CD14-positive monocyte (primary cell): ENCODE data around the gene PAX7. TPM values are rescaled to one million over a fixed set of nuclear protein-coding genes. Genes with fewer than 3 reads are reported as not detected.

Experiments used
- DNase-seq, 3 donors: peaks; one replicate each; pipeline ENCODE4 v3.0.0-alpha.2; 2011 to 2022
- H2AFZ ChIP-seq: 2 replicates; pipeline ENCODE4 v1.6.0; 2012; ENCODE audit warnings: mild to moderate bottlenecking, low read depth, low read length, inconsistent platforms; ENCODE audit not compliant: insufficient read depth, poor library complexity, severe bottlenecking
- H3K27ac ChIP-seq, 2 donors: 1 replicate in 1 of 2; 2 replicates in 1 of 2; pipeline ENCODE4 v1.5.1; 2012 to 2013; ENCODE audit warnings: low read length in 2 of 2, control low read depth in 1 of 2, inconsistent platforms in 1 of 2, low read depth in 1 of 2, mild to moderate bottlenecking in 1 of 2
- H3K27me3 ChIP-seq, 2 donors: one replicate each; pipeline versions ENCODE4 v1.6.0 to v1.6.1; 2011 to 2013; ENCODE audit warnings: low read length in 2 of 2; ENCODE audit not compliant: control insufficient read depth in 2 of 2, insufficient read depth in 2 of 2
- H3K36me3 ChIP-seq, 2 donors: replicated peaks in 1 of 2; 1 replicate in 1 of 2; 2 replicates in 1 of 2; pipeline versions ENCODE4 v1.5.1 to v1.6.1; 2012 to 2013; ENCODE audit warnings: low read length in 2 of 2, control low read depth in 1 of 2, inconsistent platforms in 1 of 2, mild to moderate bottlenecking in 1 of 2; ENCODE audit not compliant: insufficient read depth in 2 of 2, control insufficient read depth in 1 of 2
- H3K4me1 ChIP-seq, 2 donors: 1 replicate in 1 of 2; 2 replicates in 1 of 2; pipeline versions ENCODE4 v1.5.1 to v1.6.1; 2012 to 2013; ENCODE audit warnings: low read length in 2 of 2, control low read depth in 1 of 2, inconsistent platforms in 1 of 2, mild to moderate bottlenecking in 1 of 2, moderate library complexity in 1 of 2; ENCODE audit not compliant: insufficient read depth in 2 of 2, control insufficient read depth in 1 of 2
- H3K4me2 ChIP-seq: replicated peaks from 2 replicates; pipeline ENCODE3; 2012; ENCODE audit warnings: low read length, moderate library complexity, mild to moderate bottlenecking; ENCODE audit not compliant: poor library complexity, severe bottlenecking; ENCODE audit errors: extremely low read depth
- H3K4me3 ChIP-seq, 3 experiments: fragments of 200-600 bp in 1 of 3; sonication (generic) in 1 of 3; replicated peaks in 1 of 3; 1 replicate in 2 of 3; 2 replicates in 1 of 3; pipeline ENCODE4 v1.5.1; 2011 to 2013; ENCODE audit warnings: low read length in 3 of 3, mild to moderate bottlenecking in 3 of 3, control low read depth in 2 of 3, low read depth in 2 of 3, inconsistent platforms in 1 of 3, moderate library complexity in 1 of 3
- H3K79me2 ChIP-seq: 2 replicates; pipeline ENCODE4 v1.6.0; 2012; ENCODE audit warnings: mild to moderate bottlenecking, control low read depth, inconsistent platforms, low read length, moderate library complexity; ENCODE audit not compliant: insufficient read depth
- H3K9ac ChIP-seq: 2 replicates; pipeline ENCODE4 v1.6.0; 2017; ENCODE audit warnings: low read length, mild to moderate bottlenecking; ENCODE audit not compliant: insufficient read depth, poor library complexity, severe bottlenecking
- H3K9me3 ChIP-seq, 2 donors: replicated peaks in 1 of 2; 1 replicate in 1 of 2; 2 replicates in 1 of 2; pipeline versions ENCODE4 v1.5.1 to v1.6.1; 2012 to 2013; ENCODE audit warnings: low read length in 2 of 2, control low read depth in 1 of 2; ENCODE audit not compliant: control insufficient read depth in 1 of 2, insufficient read depth in 1 of 2
- H4K20me1 ChIP-seq: 2 replicates; pipeline ENCODE4 v1.6.0; 2012; ENCODE audit warnings: mild to moderate bottlenecking, low read length, control low read depth, moderate library complexity; ENCODE audit not compliant: insufficient read depth
- H3K27ac Mint-ChIP-seq, 7 donors: one replicate each; pipeline ENCODE4 v1.8.0; 2020; ENCODE audit warnings: mild to moderate bottlenecking in 7 of 7, mixed read lengths in 7 of 7, moderate library complexity in 6 of 7, inconsistent platforms in 2 of 7
- H3K27me3 Mint-ChIP-seq, 3 donors: one replicate each; pipeline ENCODE4 v1.8.0; 2021 to 2022; ENCODE audit warnings: low read depth in 3 of 3, mild to moderate bottlenecking in 3 of 3, mixed read lengths in 3 of 3, moderate library complexity in 3 of 3, inconsistent platforms in 1 of 3
- H3K36me3 Mint-ChIP-seq, 2 donors: one replicate each; pipeline ENCODE4 v1.8.0; 2020; ENCODE audit warnings: mixed read lengths in 2 of 2, inconsistent platforms in 1 of 2, mild to moderate bottlenecking in 1 of 2
- H3K4me1 Mint-ChIP-seq: one replicate; pipeline ENCODE4 v1.8.0; 2020; ENCODE audit warnings: mild to moderate bottlenecking, mixed read lengths
- H3K4me3 Mint-ChIP-seq, 2 donors: one replicate each; pipeline ENCODE4 v1.8.0; 2020; ENCODE audit warnings: mild to moderate bottlenecking in 2 of 2, mixed read lengths in 2 of 2, moderate library complexity in 1 of 2
- H3K9me3 Mint-ChIP-seq, 7 donors: one replicate each; pipeline ENCODE4 v1.8.0; 2020 to 2022; ENCODE audit warnings: mixed read lengths in 7 of 7, mild to moderate bottlenecking in 6 of 7, moderate library complexity in 6 of 7, inconsistent platforms in 2 of 7
- CTCF ChIP-seq: fragments of 200-600 bp; IDR thresholded peaks from one replicate; pipeline ENCODE4 v1.8.0; 2022; ENCODE audit warnings: antibody characterized with exemption, mild to moderate bottlenecking
- WGBS: methylation state at CpG from one replicate; pipeline ENCODE4 v1.1.5; 2013; ENCODE audit warnings: missing lambda C conversion rate; ENCODE audit not compliant: insufficient coverage; 5-methylcytosine and 5-hydroxymethylcytosine counted together
- intact Hi-C, 2 donors: fragments of 100-400 bp; cut with micrococcal nuclease; formaldehyde crosslinking; loops; one replicate each; pipeline versions ENCODE4 v1.15.0 to v1.15.1; 2023
- polyA plus RNA-seq, 3 donors: library from polyadenylated mRNA; depleted of rRNA in 1 of 3; unstranded in 2 of 3; stranded (reverse) in 1 of 3; fragments of 300-500 nt in 2 of 3; fragments of >200 nt in 1 of 3; fragmentation: Illumina TruSeq in 2 of 3; gene quantifications; 1 replicate in 2 of 3; 2 replicates in 1 of 3; pipeline ENCODE4 v1.2.3, GENCODE V29; 2012 to 2021

Gene PAX7
- polyA plus RNA-seq, 3 donors, result not detected

GRCh38 chr1:18636596-18637508 is 6.2 kb downstream of the PAX7 start:
- Histone ChIP-seq H3K27me3 (peaks cover 91 to 99% of the 10 kb centered on the region in 2 donors), H3K9ac (no peak overlapping the region), H3K27ac (no peak overlapping the region), H3K79me2 (no peaks in the 10 kb centered on the region), H3K4me3 (no peak overlapping the region), H3K36me3 (no peaks in the 10 kb centered on the region), H4K20me1 (no peaks in the 10 kb centered on the region), H3K4me1 (no peaks in the 10 kb centered on the region), H3K9me3 (peaks cover 0 to 61% of the 10 kb centered on the region in 2 donors), H3K4me2 (no peak overlapping the region), H2AFZ (no peak overlapping the region)
- TF ChIP-seq CTCF, result no peak
- H3K4me1 Mint-ChIP-seq, result no peaks in the 10 kb centered on the region
- H3K9me3 Mint-ChIP-seq, result peaks cover 0 to 25% (median 14%) of the 10 kb centered on the region in 7 donors
- H3K27ac Mint-ChIP-seq, result no peak overlapping the region
- intact Hi-C loops, result no loop called here
- DNase-seq, result no peak
- 4% methylated on average over 29 of the region's 52 CpGs for WGBS
- peak overlapping the region in 1 of 2 donors; percentile 76 for H3K4me3 Mint-ChIP-seq
- peaks cover 3 to 6% of the 10 kb centered on the region in 2 donors for H3K36me3 Mint-ChIP-seq
- peaks cover 98 to 100% (median 99%) of the 10 kb centered on the region in 3 donors for H3K27me3 Mint-ChIP-seq

- intact Hi-C loops, result no loop called here
- peaks cover 91 to 99% of the 10 kb centered on the region in 2 donors for H3K27me3 ChIP-seq
- no peak for TF ChIP-seq CTCF
- no peak overlapping the region for H3K27ac ChIP-seq
- H3K4me3 ChIP-seq, result no peak overlapping the region
- no peak overlapping the region for H3K4me2 ChIP-seq
- H3K9ac ChIP-seq, result no peak overlapping the region
- H3K9me3 Mint-ChIP-seq, result peaks cover 0 to 25% (median 17%) of the 10 kb centered on the region in 7 donors
- H3K27ac Mint-ChIP-seq, result no peak overlapping the region
- 3% methylated on average over 16 of the region's 24 CpGs for WGBS
- H3K36me3 Mint-ChIP-seq, result peaks cover 3 to 5% of the 10 kb centered on the region in 2 donors
- no peaks in the 10 kb centered on the region for H3K79me2 ChIP-seq
- no peak overlapping the region for H2AFZ ChIP-seq
- H4K20me1 ChIP-seq, result no peaks in the 10 kb centered on the region
- no peaks in the 10 kb centered on the region for H3K4me1 ChIP-seq
- H3K36me3 ChIP-seq, result no peaks in the 10 kb centered on the region
- peaks cover 0 to 66% of the 10 kb centered on the region in 2 donors for H3K9me3 ChIP-seq
- DNase-seq, result no peak
- H3K4me1 Mint-ChIP-seq, result no peaks in the 10 kb centered on the region
- H3K4me3 Mint-ChIP-seq, result peak overlapping the region in 1 of 2 donors; percentile 76
- H3K27me3 Mint-ChIP-seq, result peaks cover 97 to 99% (median 97%) of the 10 kb centered on the region in 3 donors
These were observed 6.9 kb downstream of the PAX7 start for GRCh38 chr1:18637511-18637960.
